Subcutaneous preadipocyte (primary cell): ENCODE data around the gene SPARCL1. TPM values are rescaled to one million over a fixed set of nuclear protein-coding genes. Genes with fewer than 3 reads are reported as not detected.

Source experiments
- total RNA-seq: library from RNA; depleted of rRNA; stranded (reverse); fragments of >200 nt; gene quantifications from 2 replicates; pipeline ENCODE4 v1.2.3, GENCODE V29; 2012

SPARCL1 gene
- 1.1 TPM in 1 of 2 replicates, not detected in the other for total RNA-seq

DNA sequence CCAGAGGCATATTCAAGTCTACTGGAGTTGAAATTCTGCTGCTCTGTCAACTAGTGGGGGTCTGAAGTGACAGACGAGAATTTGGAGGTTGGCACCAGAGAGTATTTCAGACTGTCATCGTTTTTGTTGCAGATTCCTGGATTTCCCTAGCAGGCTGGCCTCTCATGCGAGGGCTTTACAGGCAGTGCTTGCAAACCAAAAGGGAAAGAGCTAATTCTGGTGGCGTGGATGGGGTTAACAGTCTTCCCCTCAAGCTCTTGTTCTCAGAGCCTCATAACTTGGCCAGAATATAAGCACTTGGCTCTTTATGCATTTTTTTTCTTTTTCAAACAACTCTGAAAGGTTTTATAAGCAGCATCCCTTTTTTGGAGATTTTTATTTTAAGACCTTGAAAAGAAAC is at the start of gene SPARCL1:
TSS of gene SPARCL1 (minus strand) at position 190 of the 400 bp plus-strand sequence. CDS start 29,802 bp downstream, outside the sequence.

Other genes with a start within 250 kb of the SPARCL1 start
- gene HSD17B13, start 206.5 kb downstream of the SPARCL1 start, total RNA-seq: under 0.01 TPM in 1 of 2 replicates, not detected in the other
- gene HSD17B11, start 138.2 kb downstream of the SPARCL1 start, total RNA-seq: 36.9 and 49.2 TPM in 2 replicates
- gene NUDT9, start 106.8 kb downstream of the SPARCL1 start, total RNA-seq: 6.3 and 8.8 TPM in 2 replicates
- not detected in 2 replicates for gene DSPP, start 79.2 kb upstream of the SPARCL1 start, total RNA-seq
- gene DMP1, start 120.9 kb upstream of the SPARCL1 start, total RNA-seq: not detected in 2 replicates